Measurements from ENCODE around the gene ZNF627.
A peak's percentile ranks its signal among the peaks of the same experiment; 100 is the strongest.
"Not testable (repeated sequence)": the region's sequence is repeated elsewhere in the genome, so short reads cannot be mapped to it uniquely, and the experiment has no call there.

ZNF627 gene

GRCh38 chr19:11633223-11633622, 35.9 kb downstream of the ZNF627 start:
- no peak for DNase-seq

GRCh38 chr19:11634018-11634662, 36.9 kb downstream of the ZNF627 start:
- DNase-seq: not testable (repeated sequence)

GRCh38 chr19:11639245-11639601, 41.9 kb downstream of the ZNF627 start:
- no peak for DNase-seq

- peak; percentile 82 for DNase-seq
Measured at GRCh38 chr19:11639602-11640471, 42.6 kb downstream of the ZNF627 start.

GRCh38 chr19:11641244-11641643, 44.0 kb downstream of the ZNF627 start:
- no peak for DNase-seq

DNA sequence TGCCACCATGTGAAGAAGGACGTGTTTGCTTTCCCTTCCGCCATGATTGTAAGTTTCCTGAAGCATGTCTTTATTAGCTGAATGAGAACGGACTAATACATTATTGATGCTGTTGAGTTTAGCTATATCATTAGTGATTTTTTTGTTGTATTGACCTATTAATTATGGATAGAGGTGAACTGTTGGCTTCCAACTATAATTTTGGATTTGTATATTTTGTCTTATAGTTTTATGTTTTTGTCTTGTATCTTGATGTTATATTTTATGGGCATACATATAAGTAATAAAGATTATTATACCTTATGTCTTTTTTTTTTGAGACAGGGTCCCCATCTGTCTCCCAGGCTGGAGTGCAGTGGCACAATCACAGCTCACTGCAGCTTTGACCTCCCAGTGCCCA, 45.6 kb downstream of the ZNF627 start:
- no peak for DNase-seq

DNA sequence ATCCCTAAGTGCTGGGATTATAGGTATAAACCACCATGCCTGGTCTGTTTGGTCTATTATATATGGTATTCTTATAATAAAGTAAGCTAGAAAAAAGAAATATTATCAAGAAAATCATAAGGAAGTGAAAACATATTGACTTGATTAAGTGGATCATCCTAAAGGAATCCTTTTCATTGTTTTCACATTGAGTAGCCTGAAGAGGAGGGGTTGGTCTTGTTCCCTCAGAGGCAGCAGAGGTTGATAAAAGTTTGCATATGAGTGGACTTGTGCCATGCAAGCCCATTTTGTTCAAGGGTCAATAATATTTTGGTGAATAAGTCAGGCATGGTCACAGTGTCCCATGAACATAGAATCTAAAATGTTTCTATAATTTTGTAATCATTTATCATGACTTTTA, 52.7 kb downstream of the ZNF627 start:
- no peak for DNase-seq

GRCh38 chr19:11651062-11651461, 53.8 kb downstream of the ZNF627 start:
- no peak for DNase-seq

- no peak for DNase-seq
Measured at GRCh38 chr19:11652056-11652455, 54.8 kb downstream of the ZNF627 start.

DNA sequence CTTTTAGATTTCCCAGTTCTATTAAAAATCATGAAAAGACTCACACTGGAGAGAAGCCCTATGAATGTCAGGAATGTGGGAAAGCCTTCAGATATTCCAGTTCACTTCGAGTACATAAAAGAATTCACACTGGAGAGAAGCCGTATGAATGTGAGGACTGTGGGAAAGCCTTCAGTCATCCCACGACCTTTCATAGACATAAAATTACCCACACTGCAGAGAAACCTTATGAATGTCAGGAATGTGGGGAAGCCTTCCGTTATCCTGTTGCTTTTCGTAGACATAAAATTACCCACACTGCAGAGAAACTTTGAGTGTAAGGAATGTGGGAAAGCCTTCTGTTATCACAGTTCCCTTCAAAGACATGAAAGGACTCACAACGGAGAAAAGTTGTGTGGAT, 55.2 kb downstream of the ZNF627 start:
- no peak for DNase-seq

DNA sequence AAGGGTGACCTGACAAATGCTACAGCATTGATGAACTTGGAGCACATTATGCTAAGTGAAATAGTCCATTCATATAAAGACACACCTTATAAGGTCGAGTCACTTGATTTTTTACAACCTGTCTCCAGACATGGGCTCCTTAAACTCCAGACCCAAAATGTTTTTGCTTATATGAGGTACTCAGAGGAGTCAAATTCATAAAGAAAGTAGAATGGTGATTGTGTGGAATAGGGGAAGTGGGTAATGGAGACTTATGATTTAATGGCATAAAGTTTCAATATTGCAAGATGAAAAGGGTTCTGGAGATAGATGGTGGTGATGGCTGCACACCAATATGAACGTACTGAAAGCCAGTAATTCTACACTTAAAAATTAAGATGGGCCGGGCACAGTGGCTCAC, 59.3 kb downstream of the ZNF627 start:
- DNase-seq: no peak

GRCh38 chr19:11657307-11657706, 60.0 kb downstream of the ZNF627 start:
- DNase-seq: no peak

DNA sequence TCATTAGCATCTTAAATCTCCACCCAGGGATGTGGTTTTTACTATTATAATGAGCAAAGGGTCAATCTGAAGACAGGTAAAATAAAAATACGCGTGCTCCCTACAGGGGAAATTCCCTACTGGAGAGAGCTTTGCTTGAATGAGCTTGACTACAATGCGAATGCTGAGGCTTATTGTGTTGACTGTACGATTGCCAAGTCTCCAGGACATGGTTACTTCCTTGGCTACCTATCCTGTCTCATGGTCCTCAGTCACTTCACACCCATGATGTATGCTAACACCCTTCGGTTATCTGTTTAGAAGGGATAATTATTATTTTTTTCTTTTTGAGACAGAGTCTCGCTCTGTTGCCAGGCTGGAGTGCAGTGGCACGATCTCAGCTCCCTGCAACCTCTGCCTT, 61.7 kb downstream of the ZNF627 start:
- DNase-seq: no peak

DNA sequence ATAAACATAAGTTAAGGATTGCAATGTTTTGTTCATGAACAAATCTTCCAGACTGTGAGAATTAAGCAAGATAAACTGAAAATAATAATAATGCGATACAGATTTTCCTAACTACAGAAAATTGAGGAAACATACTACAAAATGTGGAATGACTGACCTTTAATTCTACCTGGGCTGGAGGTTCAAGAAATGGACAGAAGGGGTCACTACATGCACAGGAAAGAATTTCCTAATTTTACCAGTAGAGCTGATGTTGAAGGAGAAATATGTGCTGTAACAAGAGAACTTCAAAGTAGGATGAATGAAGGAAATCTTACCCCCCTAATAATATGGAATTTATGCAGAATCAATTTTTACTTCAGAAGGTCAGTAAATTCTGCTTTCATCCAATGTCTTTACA, 62.3 kb downstream of the ZNF627 start:
- no peak for DNase-seq

- no peak for DNase-seq
Measured at GRCh38 chr19:11662278-11662677, 65.0 kb downstream of the ZNF627 start.

GRCh38 chr19:11663181-11663591, 65.9 kb downstream of the ZNF627 start:
- no peak for DNase-seq

Data from CD4-positive, alpha-beta T cell treated with Interleukin-12 subunit alpha and Interleukin-12 subunit beta, for 1 hour (primary cell).